Endothelial cell of umbilical vein (primary cell): Measurements from ENCODE around the gene GPANK1. TPM values are rescaled to one million over a fixed set of nuclear protein-coding genes. Genes with fewer than 3 reads are reported as not detected.

Source experiments
- BruUV-seq: library from RNA; stranded (reverse); fragments of 400-500 nt; replicated peaks from 2 replicates; lab custom pipeline; 2021; lab: Mats Ljungman, UMichigan
- CTCF ChIA-PET: fragments of 300-600, 350-600 bp; sonication (Branson Sonifier 250); formaldehyde crosslinking; loops from one replicate; lab custom pipeline; 2021; ENCODE audit warnings: antibody characterized with exemption, inconsistent platforms; lab: Charles Lee
- POLR2A ChIA-PET: fragments of 300-600, 350-600 bp; sonication (Branson Sonifier 250); formaldehyde crosslinking; loops from one replicate; lab custom pipeline; 2021; ENCODE audit warnings: antibody characterized with exemption, inconsistent platforms; lab: Charles Lee
- DNase-seq: peaks from one replicate; pipeline ENCODE4 v3.0.0-alpha.2; 2011; ENCODE audit warnings: low read depth, low spot score
- FAIRE-seq: peaks from 2 replicates; lab custom pipeline; 2011; peaks lifted over from hg19 to GRCh38; lab: Jason Lieb, UNC
- H2AFZ ChIP-seq: 2 replicates; pipeline ENCODE4 v1.6.0; 2012; ENCODE audit warnings: low read depth, low read length, control low read depth, inconsistent platforms
- H3K27ac ChIP-seq: 2 replicates; pipeline ENCODE4 v1.5.1; 2011; ENCODE audit warnings: low read depth, mild to moderate bottlenecking, control low read depth, low read length, moderate library complexity; ENCODE audit not compliant: insufficient read depth
- H3K27me3 ChIP-seq, 2 experiments: 2 replicates each; pipeline versions ENCODE4 v1.6.0 to v1.6.1; 2011; ENCODE audit warnings: low read length in 2 of 2, mixed read lengths in 1 of 2; ENCODE audit not compliant: control insufficient read depth in 2 of 2, insufficient read depth in 2 of 2
- H3K36me3 ChIP-seq, 2 experiments: 2 replicates in 1 of 2; 3 replicates in 1 of 2; pipeline ENCODE4 v1.5.1; 2011; ENCODE audit warnings: low read length in 2 of 2, mild to moderate bottlenecking in 1 of 2, moderate library complexity in 1 of 2; ENCODE audit not compliant: control insufficient read depth in 2 of 2, insufficient read depth in 2 of 2; ENCODE audit errors: extremely low read depth in 1 of 2
- H3K4me1 ChIP-seq: 3 replicates; pipeline ENCODE4 v1.5.1; 2011; ENCODE audit warnings: mild to moderate bottlenecking, low read length; ENCODE audit not compliant: control insufficient read depth, insufficient read depth; ENCODE audit errors: extremely low read depth
- H3K4me2 ChIP-seq: 2 replicates; pipeline ENCODE4 v1.6.1; 2011; ENCODE audit warnings: low read length, control low read depth, mixed read lengths; ENCODE audit not compliant: insufficient read depth
- H3K4me3 ChIP-seq, 3 experiments: fragments of 200-600 bp in 1 of 3; sonication (generic), shearing (Covaris generic) in 1 of 3; replicated peaks in 1 of 3; 2 replicates each; pipeline ENCODE4 v1.5.1; 2011 to 2016; ENCODE audit warnings: control low read depth in 3 of 3, low read length in 3 of 3, mild to moderate bottlenecking in 2 of 3, inconsistent platforms in 1 of 3, low read depth in 1 of 3, moderate library complexity in 1 of 3; ENCODE audit not compliant: insufficient read depth in 1 of 3
- H3K79me2 ChIP-seq: 2 replicates; pipeline ENCODE4 v1.6.0; 2012; ENCODE audit warnings: low read length, inconsistent platforms; ENCODE audit not compliant: control insufficient read depth, insufficient read depth
- H3K9ac ChIP-seq: replicated peaks from 2 replicates; pipeline ENCODE3; 2011; ENCODE audit warnings: low read length, control low read depth; ENCODE audit not compliant: insufficient read depth; ENCODE audit errors: extremely low read depth
- H3K9me1 ChIP-seq: replicated peaks from 3 replicates; pipeline ENCODE4 v1.6.0; 2011; ENCODE audit warnings: mild to moderate bottlenecking, low read length; ENCODE audit not compliant: control insufficient read depth, insufficient read depth; ENCODE audit errors: extremely low read depth
- H3K9me3 ChIP-seq: replicated peaks from 2 replicates; pipeline ENCODE4 v1.5.1; 2012; ENCODE audit warnings: low read length, inconsistent platforms; ENCODE audit not compliant: control insufficient read depth, insufficient read depth
- H4K20me1 ChIP-seq: replicated peaks from 2 replicates; pipeline ENCODE3; 2011; ENCODE audit warnings: mild to moderate bottlenecking, low read length; ENCODE audit not compliant: control insufficient read depth, insufficient read depth; ENCODE audit errors: extremely low read depth
- FOS ChIP-seq: IDR thresholded peaks from 2 replicates; pipeline ENCODE4 v1.6.1; 2011; ENCODE audit warnings: mild to moderate bottlenecking, low read length, moderate library complexity, borderline replicate concordance; ENCODE audit not compliant: insufficient read depth
- JUN ChIP-seq: IDR thresholded peaks from 2 replicates; pipeline ENCODE4 v1.6.1; 2011; ENCODE audit warnings: borderline replicate concordance, low read depth; ENCODE audit not compliant: insufficient read length, insufficient read depth
- MYC ChIP-seq: IDR thresholded peaks from one replicate; pipeline ENCODE4 v1.6.1; 2011; ENCODE audit warnings: mild to moderate bottlenecking, low read depth, low read length
- POLR2A ChIP-seq: IDR thresholded peaks from 2 replicates; pipeline ENCODE4 v1.6.1; 2012; ENCODE audit warnings: low read depth, mild to moderate bottlenecking, control low read depth, low read length
- POLR2AphosphoS5 ChIP-seq: IDR thresholded peaks from 2 replicates; pipeline ENCODE4 v1.6.1; 2012; ENCODE audit warnings: low read depth, mild to moderate bottlenecking, control low read depth, low read length, moderate library complexity; ENCODE audit not compliant: insufficient read depth
- dilution Hi-C: fragments of 300-500 bp; cut with MboI; formaldehyde crosslinking; loops from one replicate; pipeline ENCODE4 v1.15.0; 2019; ENCODE audit warnings: low sequenced_read_pairs; ENCODE audit not compliant: extremely low pct_ligation_motif_present
- intact Hi-C: fragments of 100-400 bp; cut with micrococcal nuclease; formaldehyde crosslinking; loops from one replicate; pipeline ENCODE4 v1.10.0; 2022
- polyA plus RNA-seq, 4 experiments: library from polyadenylated mRNA; depleted of rRNA in 3 of 4; stranded (reverse) in 3 of 4; unstranded in 1 of 4; fragments of >200 nt; gene quantifications; 2 replicates each; pipeline versions ENCODE4 v1.2.1 to v1.2.3, GENCODE V29; 2011 to 2012; ENCODE audit warnings: missing spikeins in 1 of 4
- total RNA-seq: library from RNA; stranded (reverse); gene quantifications from 2 replicates; pipeline ENCODE4 v1.2.3, GENCODE V29; 2021
- TF ChIP-seq, protein P1 (sequence below): IDR thresholded peaks from 2 replicates; pipeline ENCODE4 v1.6.1; 2011; ENCODE audit not compliant: insufficient read depth, insufficient read length

Gene GPANK1
- total and polyA plus RNA-seq, 2 donors (not counting 3 experiments of a cell fraction or from before 2014, with no cell fraction given): 12.6 to 17.5 TPM

DNA sequence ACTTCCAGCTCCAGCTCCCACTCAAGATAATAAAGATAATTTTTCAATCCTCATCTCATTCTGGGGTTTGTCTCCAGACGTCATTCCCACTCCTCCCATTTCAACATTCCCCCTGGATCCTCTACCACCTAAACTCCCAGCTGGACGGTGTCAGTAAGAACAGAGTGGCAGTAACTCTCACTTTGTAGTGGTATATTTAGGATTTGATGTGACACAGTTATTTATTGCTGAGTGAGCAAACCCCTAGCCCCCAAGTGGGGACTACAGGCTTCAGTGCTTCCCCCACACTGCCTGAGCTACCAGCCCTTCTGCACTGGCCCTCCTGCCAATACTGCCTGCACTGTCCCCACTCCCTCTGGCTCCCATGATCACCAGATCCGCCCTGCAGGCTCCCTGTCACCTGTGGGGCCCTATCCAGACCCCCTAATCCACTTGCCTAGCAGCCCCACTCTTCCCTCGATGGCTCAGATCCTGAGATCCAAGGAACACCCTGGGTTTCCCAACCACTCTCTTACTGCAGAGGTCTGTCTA is 6.6 kb downstream of the GPANK1 start:
- no peak overlapping the region for H3K4me3 ChIP-seq
- BruUV-seq: no TSS peak
- H3K27ac ChIP-seq: no peak overlapping the region
- TF ChIP-seq POLR2A: no peak
- TF ChIP-seq FOS: no peak
- TF ChIP-seq, protein P1, sequence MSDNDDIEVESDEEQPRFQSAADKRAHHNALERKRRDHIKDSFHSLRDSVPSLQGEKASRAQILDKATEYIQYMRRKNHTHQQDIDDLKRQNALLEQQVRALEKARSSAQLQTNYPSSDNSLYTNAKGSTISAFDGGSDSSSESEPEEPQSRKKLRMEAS: no peak
- TF ChIP-seq JUN: no peak
- TF ChIP-seq MYC: no peak
- intact Hi-C loops: no loop called here
- ChIA-PET CTCF (interaction anchor here (0.6 kb wide), 1 partner anchor 107 kb away, joined by 3 read pairs; no protein-coding TSS in a partner anchor), POLR2A (interaction anchor here (0.9 kb wide), 1 partner anchor 157 kb away, joined by 4 read pairs; the partner anchor contains the start of genes HSPA1A and HSPA1L)
- no peak overlapping the region for H3K9ac ChIP-seq
- H3K4me2 ChIP-seq: no peak overlapping the region
- no peak for FAIRE-seq
- H3K79me2 ChIP-seq: peaks cover 22% of the 10 kb centered on the region
- dilution Hi-C loops: no loop called here
- H3K4me1 ChIP-seq: peaks cover 30% of the 10 kb centered on the region
- no peaks in the 10 kb centered on the region for H4K20me1 ChIP-seq
- no peak for DNase-seq
- H3K9me3 ChIP-seq: no peaks in the 10 kb centered on the region
- H3K36me3 ChIP-seq: peaks cover 3 to 4% of the 10 kb centered on the region in 2 experiments
- H3K27me3 ChIP-seq: no peaks in the 10 kb centered on the region
- no peaks in the 10 kb centered on the region for H3K9me1 ChIP-seq
- no peak overlapping the region for H2AFZ ChIP-seq

DNA sequence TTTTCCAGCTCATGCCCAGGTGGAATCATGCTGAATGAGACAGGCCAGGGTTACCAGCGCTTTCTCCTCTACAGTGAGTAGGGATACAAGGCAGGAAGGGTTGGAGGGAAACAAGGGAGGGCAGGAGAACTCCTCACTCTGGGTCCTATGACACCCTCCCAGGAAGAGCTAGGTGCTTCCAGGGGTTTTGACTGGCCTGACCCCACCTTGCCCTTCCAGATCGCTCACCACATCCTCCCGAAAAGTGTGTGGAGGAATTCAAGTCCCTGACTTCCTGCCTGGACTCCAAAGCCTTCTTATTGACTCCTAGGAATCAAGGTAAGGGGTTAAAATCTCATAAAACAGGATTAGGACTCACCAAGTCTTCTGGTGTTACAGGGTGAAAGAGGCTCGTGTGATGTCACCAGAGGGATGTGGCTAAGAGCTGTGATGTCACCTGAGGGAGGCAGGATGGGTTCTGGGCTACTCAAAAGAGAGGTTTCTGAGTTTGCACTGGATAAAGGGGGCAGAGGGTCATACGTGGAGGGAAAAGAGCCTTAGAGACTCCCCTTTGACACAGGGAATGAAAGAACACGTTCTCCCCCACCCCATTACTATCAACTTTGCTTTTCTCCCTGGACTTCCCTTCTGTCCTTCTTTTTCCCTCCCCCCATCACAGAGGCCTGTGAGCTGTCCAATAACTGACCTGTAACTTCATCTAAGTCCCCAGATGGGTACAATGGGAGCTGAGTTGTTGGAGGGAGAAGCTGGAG is 7.2 kb downstream of the GPANK1 start:
- H3K9ac ChIP-seq: no peak overlapping the region
- H3K4me1 ChIP-seq: peaks cover 33% of the 10 kb centered on the region
- intact Hi-C loops (no loop called here), dilution Hi-C loops (no loop called here)
- DNase-seq (no peak), FAIRE-seq (no peak)
- CTCF ChIA-PET: interaction anchor here (0.6 kb wide), 1 partner anchor 106 kb away, joined by 3 read pairs; no protein-coding TSS in a partner anchor
- no peak overlapping the region for H3K27ac ChIP-seq
- peaks cover 22% of the 10 kb centered on the region for H3K79me2 ChIP-seq
- TF ChIP-seq POLR2AphosphoS5: no peak
- no peak for TF ChIP-seq JUN
- POLR2A ChIA-PET: interaction anchor here (0.7 kb wide), 1 partner anchor 519 kb away, joined by 3 read pairs; no protein-coding TSS in a partner anchor
- no peaks in the 10 kb centered on the region for H4K20me1 ChIP-seq
- no peak overlapping the region for H3K4me2 ChIP-seq
- H3K9me1 ChIP-seq: no peaks in the 10 kb centered on the region
- no peak overlapping the region for H3K4me3 ChIP-seq
- H3K27me3 ChIP-seq: no peaks in the 10 kb centered on the region
- no peak overlapping the region for H2AFZ ChIP-seq
- BruUV-seq: no TSS peak
- no peaks in the 10 kb centered on the region for H3K9me3 ChIP-seq
- H3K36me3 ChIP-seq: peaks cover 3 to 4% of the 10 kb centered on the region in 2 experiments
